HFF-Myc (cell line): ENCODE results near the gene NUP153.
A peak's percentile ranks its signal among the peaks of the same experiment; 100 is the strongest.
"Not testable (repeated sequence)": the region's sequence is repeated elsewhere in the genome, so short reads cannot be mapped to it uniquely, and the experiment has no call there.

Source experiments
- DNase-seq: peaks from one replicate; pipeline ENCODE4 v3.0.0-alpha.2; 2011; ENCODE audit warnings: low read depth; ENCODE audit errors: extremely low read depth
- H3K4me3 ChIP-seq: replicated peaks from 2 replicates; pipeline ENCODE4 v1.5.1; 2011; ENCODE audit warnings: low read depth, mild to moderate bottlenecking, control low read depth, low read length
- CTCF ChIP-seq: IDR thresholded peaks from 2 replicates; pipeline ENCODE4 v1.5.1; 2012; ENCODE audit warnings: mild to moderate bottlenecking, low read depth, low read length, control low read depth; ENCODE audit errors: missing control alignments

The NUP153 gene

GRCh38 chr6:17599877-17600526 is 106.7 kb downstream of the NUP153 start, which contains the start of gene FAM8A1:
FAM8A1 (plus strand) TSS chr6:17600302; CDS start chr6:17600410, 108 bp downstream.
- TF ChIP-seq CTCF = peak; percentile 50
- DNase-seq = peak; percentile 63
- H3K4me3 ChIP-seq = peak within 1 kb of the TSS; percentile 79

GRCh38 chr6:17596085-17596484 is 110.6 kb downstream of the NUP153 start:
- no peak for DNase-seq
- no peak overlapping the region for H3K4me3 ChIP-seq
- no peak for TF ChIP-seq CTCF

- TF ChIP-seq CTCF = no peak
- DNase-seq = no peak
- no peak overlapping the region for H3K4me3 ChIP-seq
Observed at GRCh38 chr6:17593246-17593645, 113.5 kb downstream of the NUP153 start.

- no peak for DNase-seq
- no peak for TF ChIP-seq CTCF
- H3K4me3 ChIP-seq = no peak overlapping the region
Observed at GRCh38 chr6:17591287-17591686, 115.4 kb downstream of the NUP153 start.

GRCh38 chr6:17589406-17590096 is 117.2 kb downstream of the NUP153 start:
- no peak for TF ChIP-seq CTCF
- no peak overlapping the region for H3K4me3 ChIP-seq
- DNase-seq = peak; percentile 78

GRCh38 chr6:17588011-17588410 is 118.7 kb downstream of the NUP153 start:
- no peak for TF ChIP-seq CTCF
- no peak for DNase-seq
- no peak overlapping the region for H3K4me3 ChIP-seq

GRCh38 chr6:17586623-17587022 is 120.1 kb downstream of the NUP153 start:
- not testable (repeated sequence) for DNase-seq, H3K4me3 ChIP-seq
